K562 (cell line): Measurements from ENCODE around the gene STMP1. TPM values are rescaled to one million over a fixed set of nuclear protein-coding genes. Genes with fewer than 3 reads are reported as not detected.

Experiments used
- AFF4 ChIP-seq: sonication (generic); formaldehyde crosslinking; IDR thresholded peaks from 2 replicates; pipeline ENCODE4 v1.8.0; 2023; ENCODE audit warnings: mild to moderate bottlenecking, missing genetic modification reagents
- ELF1 ChIP-seq: fragments of 200-800 bp; sonication (Bioruptor generic); IDR thresholded peaks from 2 replicates; pipeline ENCODE4 v1.6.1; 2016; ENCODE audit warnings: missing genetic modification characterization, missing compliant biosample characterization
- ESRRA ChIP-seq: fragments of 450-650 bp; IDR thresholded peaks from 2 replicates; pipeline ENCODE4 v1.6.1; 2014; ENCODE audit warnings: low read depth, mild to moderate bottlenecking, moderate library complexity, borderline replicate concordance
- FOXJ3 ChIP-seq: sonication (generic); formaldehyde crosslinking; IDR thresholded peaks from 2 replicates; pipeline ENCODE4 v1.4.0; 2020; ENCODE audit warnings: mild to moderate bottlenecking, missing genetic modification reagents
- FOXK2 ChIP-seq, 2 experiments: fragments of 450-650 bp; IDR thresholded peaks in 1 of 2; conservative IDR thresholded peaks in 1 of 2; 2 replicates each; pipeline ENCODE4 v1.6.1; 2016; ENCODE audit warnings: low read depth in 2 of 2, mild to moderate bottlenecking in 1 of 2
- GTF2A2 ChIP-seq: IDR thresholded peaks from 2 replicates; pipeline ENCODE4 v1.6.1; 2016; ENCODE audit warnings: mild to moderate bottlenecking, missing genetic modification characterization, missing compliant biosample characterization
- GTF2E2 ChIP-seq: fragments of 200-800 bp; sonication (Bioruptor generic); IDR thresholded peaks from 2 replicates; pipeline ENCODE4 v1.6.1; 2016; ENCODE audit warnings: missing genetic modification characterization, missing compliant biosample characterization
- ID3 ChIP-seq, 2 experiments: fragments of 250-450 bp in 1 of 2; fragments of 450-650 bp in 1 of 2; sonication (Bioruptor Pico) in 1 of 2; IDR thresholded peaks; 2 replicates each; pipeline versions ENCODE4 v1.6.1 to v1.8.0; 2016 to 2021; ENCODE audit warnings: mild to moderate bottlenecking in 2 of 2, moderate library complexity in 2 of 2, missing compliant biosample characterization in 1 of 2, missing genetic modification characterization in 1 of 2
- MED1 ChIP-seq: sonication (generic); formaldehyde crosslinking; IDR thresholded peaks from 2 replicates; pipeline ENCODE4 v1.8.1; 2023; ENCODE audit warnings: missing genetic modification reagents, borderline replicate concordance
- MNT ChIP-seq, 2 experiments: fragments of 450-650 bp; conservative IDR thresholded peaks; 2 replicates each; pipeline ENCODE4 v1.6.1; 2017; ENCODE audit warnings: mild to moderate bottlenecking in 2 of 2, moderate library complexity in 2 of 2
- PHF21A ChIP-seq: fragments of 450-650 bp; IDR thresholded peaks from 2 replicates; pipeline ENCODE4 v1.6.1; 2017; ENCODE audit warnings: low read depth, borderline replicate concordance
- RBBP5 ChIP-seq: fragments of 200-600 bp; sonication (generic); IDR thresholded peaks from 2 replicates; pipeline ENCODE4 v1.6.1; 2012; ENCODE audit warnings: borderline replicate concordance, mild to moderate bottlenecking, low read length, control low read depth, inconsistent platforms; ENCODE audit not compliant: insufficient read depth, poor library complexity, severe bottlenecking
- RFX1 ChIP-seq: fragments of 450-650 bp; IDR thresholded peaks from 2 replicates; pipeline ENCODE4 v1.6.1; 2016; ENCODE audit warnings: mild to moderate bottlenecking, moderate library complexity
- SMAD3 ChIP-seq: fragments of 450-650 bp; formaldehyde crosslinking; conservative IDR thresholded peaks from 2 replicates; pipeline ENCODE4 v1.4.0; 2020; ENCODE audit warnings: mild to moderate bottlenecking
- SREBF1 ChIP-seq: fragments of 150-350 bp; IDR thresholded peaks from 2 replicates; pipeline ENCODE4 v1.6.1; 2014; ENCODE audit warnings: antibody characterized with exemption, low read depth, low read length, borderline replicate concordance
- TBL1XR1 ChIP-seq, 2 experiments: IDR thresholded peaks; 2 replicates each; pipeline ENCODE4 v1.6.1; 2012; ENCODE audit warnings: improper control_type of control experiment in 2 of 2, low read length in 2 of 2, mild to moderate bottlenecking in 1 of 2
- XRCC5 ChIP-seq: fragments of 200-400 bp; formaldehyde crosslinking; IDR thresholded peaks from 2 replicates; pipeline ENCODE4 v1.6.1; 2017; ENCODE audit warnings: low read depth, mild to moderate bottlenecking, low read length
- ZBTB17 ChIP-seq: fragments of 450-650 bp; formaldehyde crosslinking; IDR thresholded peaks from 2 replicates; pipeline ENCODE4 v1.4.0; 2020; ENCODE audit warnings: mild to moderate bottlenecking
- ZFX ChIP-seq: sonication (generic); formaldehyde crosslinking; IDR thresholded peaks from 2 replicates; pipeline ENCODE4 v1.8.0; 2022; ENCODE audit warnings: mild to moderate bottlenecking, missing genetic modification reagents, moderate library complexity
- ZNF347 ChIP-seq: fragments of 450-650 bp; formaldehyde crosslinking; IDR thresholded peaks from 2 replicates; pipeline ENCODE4 v1.4.0; 2020; ENCODE audit warnings: low read depth, mild to moderate bottlenecking, moderate library complexity
- ZNF561 ChIP-seq: fragments of 450-650 bp; formaldehyde crosslinking; conservative IDR thresholded peaks from 2 replicates; pipeline ENCODE4 v1.4.0; 2020; ENCODE audit warnings: mild to moderate bottlenecking, moderate library complexity
- polyA plus RNA-seq, 8 experiments: library from polyadenylated mRNA; depleted of rRNA in 4 of 8; stranded (reverse) in 5 of 8; unstranded in 3 of 8; fragments of >200 nt; fragmentation: Nextera tagmentation in 2 of 8; fragmentation: Illumina TruSeq in 1 of 8; extraction: Ambion mirVana in 2 of 8; extraction: Trizol in 1 of 8; gene quantifications; 2 replicates each; pipeline versions ENCODE4 v1.2.1 to v1.2.3, GENCODE V29; 2011 to 2014; ENCODE audit warnings: inconsistent platforms in 1 of 8, missing spikeins in 1 of 8
- total RNA-seq, 7 experiments: library from RNA; depleted of rRNA in 6 of 7; stranded (reverse); fragments of >200 nt in 6 of 7; fragmentation: Illumina TruSeq in 2 of 7; extraction: Trizol in 2 of 7; gene quantifications; 2 replicates each; pipeline versions ENCODE4 v1.2.1 to v1.2.3, GENCODE V29; 2011 to 2021; ENCODE audit warnings: low replicate concordance in 1 of 7

Gene STMP1
- total and polyA plus RNA-seq, 9 of the 15 experiments (the other 6 are each of a cell fraction or from before 2014, with no cell fraction given): 10.6 to 249 (median 56.8) TPM

GRCh38 chr7:135662373-135663114, at the start of gene STMP1 (continued):
- TF ChIP-seq FOXJ3 (CRISPR knock-in tag) (no peak), ZBTB17 (CRISPR knock-in tag) (peak; percentile 10; the same call in 1 of the 2 replicates), SREBF1 (peak; percentile 88; the same call in 1 of the 2 replicates), MNT (conservative IDR thresholded peaks at IDR 0.05) (peak; percentile 86 to 96), ELF1 (tag) (peak; percentile 99), FOXK2 (conservative IDR thresholded peaks at IDR 0.05 in 1 of 2, IDR thresholded peaks at IDR 0.05 in 1 of 2; ENCODE audit: low read depth in 2 of 2) (peak in 1 of 2 experiments; percentile 28; a peak in 1 of 4 replicates), ID3 (CRISPR knock-in tag; IDR thresholded peaks at IDR 0.05) (no peak), ID3 (tag; IDR thresholded peaks at IDR 0.05) (peak; percentile 23; the same call in 1 of the 2 replicates), ESRRA (peak; percentile 82; the same call in 1 of the 2 replicates), MED1 (CRISPR knock-in tag) (peak; percentile 95), TBL1XR1 (IDR thresholded peaks at IDR 0.05; ENCODE audit: low read length in 2 of 2) (peak in 1 of 2 experiments; percentile 60; a peak in 2 of 4 replicates), AFF4 (CRISPR knock-in tag) (peak; percentile 100), XRCC5 (peak; percentile 92; the same call in 1 of the 2 replicates), ZNF561 (CRISPR knock-in tag) (no peak), RFX1 (no peak), ZFX (CRISPR knock-in tag) (peak; percentile 96), RBBP5 (peak; percentile 93), SMAD3 (CRISPR knock-in tag) (peak; percentile 53; the same call in 1 of the 2 replicates), PHF21A (0 out of 2 replicates have a peak, but pooled peaks have one; percentile 1), ZNF347 (CRISPR knock-in tag) (no peak), GTF2E2 (tag) (peak; percentile 95), GTF2A2 (tag) (peak; percentile 69)
